Fibroblast of skin of abdomen (primary cell): ENCODE results near the gene SECISBP2.
"Not testable (repeated sequence)": the region's sequence is repeated elsewhere in the genome, so short reads cannot be mapped to it uniquely, and the experiment has no call there.

Source experiments
- DNase-seq: peaks from one replicate; pipeline ENCODE4 v3.0.0-alpha.2; 2013

SECISBP2 gene

GRCh38 chr9:89366711-89367110 is 48.4 kb downstream of the SECISBP2 start:
- no peak for DNase-seq

GRCh38 chr9:89367281-89367680 is 49.0 kb downstream of the SECISBP2 start:
- no peak for DNase-seq

GRCh38 chr9:89367726-89368437 is 49.6 kb downstream of the SECISBP2 start:
- no peak for DNase-seq

- DNase-seq: no peak
These were observed 50.2 kb downstream of the SECISBP2 start for GRCh38 chr9:89368550-89368949.

GRCh38 chr9:89368978-89369377 is 50.7 kb downstream of the SECISBP2 start:
- DNase-seq: no peak

DNA sequence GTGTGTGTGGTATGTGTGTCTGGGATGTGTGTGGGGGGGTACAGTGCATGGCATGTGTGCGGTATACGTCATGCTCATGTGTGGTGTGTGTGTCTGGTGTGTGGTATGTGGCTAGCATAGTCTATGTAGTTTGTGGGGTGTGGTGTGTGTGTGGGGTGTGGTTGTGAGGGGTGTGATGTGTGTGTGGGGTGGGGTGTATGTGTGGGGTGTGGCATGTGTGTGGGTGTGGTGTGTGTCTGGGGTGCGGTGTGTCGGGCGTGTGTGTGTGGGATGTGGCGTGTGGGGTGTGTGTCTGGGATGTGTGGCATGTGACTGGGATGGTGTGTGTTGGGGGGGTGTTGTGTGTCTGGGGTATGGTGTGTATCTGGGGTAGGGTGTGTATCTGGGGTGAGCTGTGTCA is 52.3 kb downstream of the SECISBP2 start:
- no peak for DNase-seq

DNA sequence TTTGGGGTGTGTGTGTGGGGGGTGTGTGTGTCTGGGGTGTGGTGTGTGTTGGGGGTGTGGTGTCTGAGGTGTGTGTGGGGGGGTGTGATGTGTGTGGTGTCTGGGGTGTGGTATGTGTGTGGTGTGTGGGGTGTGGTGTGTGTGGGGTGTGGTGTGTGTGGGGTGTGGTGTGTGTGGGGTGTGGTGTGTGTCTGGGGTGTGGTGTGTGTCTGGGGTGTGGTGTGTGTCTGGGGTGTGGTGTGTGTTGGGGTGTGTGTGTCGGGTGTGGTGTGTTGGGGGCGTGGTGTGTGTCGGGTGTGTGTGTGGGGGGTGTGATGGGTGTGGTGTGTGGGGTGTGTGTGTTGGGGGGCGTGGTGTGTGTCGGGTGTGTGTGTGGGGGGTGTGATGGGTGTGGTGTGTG is 53.5 kb downstream of the SECISBP2 start:
- DNase-seq: not testable (repeated sequence)

DNA sequence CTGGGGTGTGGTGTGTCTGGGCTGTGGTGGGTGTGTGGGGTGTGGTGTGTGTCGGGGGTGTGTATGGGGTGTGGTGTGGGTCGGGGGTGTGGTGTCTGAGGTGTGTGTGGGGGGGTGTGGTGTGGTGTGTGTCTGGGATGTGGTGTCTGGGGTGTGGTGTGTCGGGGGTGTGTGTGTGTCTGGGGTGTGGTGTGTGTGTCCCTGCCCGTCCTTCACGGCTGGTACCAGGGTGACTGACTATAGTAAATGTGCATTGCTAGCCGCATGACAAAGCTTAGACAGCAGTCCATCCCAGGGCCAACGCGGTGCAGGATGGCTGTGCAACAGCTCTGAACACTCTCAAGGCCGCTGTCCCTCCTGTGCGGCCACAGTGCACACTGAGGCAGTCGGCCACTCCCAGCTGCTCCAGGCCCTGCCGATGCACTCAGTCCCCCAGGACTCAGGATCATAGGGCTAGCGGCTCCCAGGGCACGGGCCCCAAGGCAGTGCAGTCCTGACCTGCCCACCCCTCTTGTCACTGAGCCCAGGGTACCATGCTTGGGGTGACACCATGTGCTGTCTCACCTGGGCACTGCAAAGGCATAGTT is 54.0 kb downstream of the SECISBP2 start:
- no peak for DNase-seq

- no peak for DNase-seq
These were observed 54.7 kb downstream of the SECISBP2 start for GRCh38 chr9:89372979-89373378.

GRCh38 chr9:89374176-89374575 is 55.9 kb downstream of the SECISBP2 start:
- peak; percentile 80 for DNase-seq

DNA sequence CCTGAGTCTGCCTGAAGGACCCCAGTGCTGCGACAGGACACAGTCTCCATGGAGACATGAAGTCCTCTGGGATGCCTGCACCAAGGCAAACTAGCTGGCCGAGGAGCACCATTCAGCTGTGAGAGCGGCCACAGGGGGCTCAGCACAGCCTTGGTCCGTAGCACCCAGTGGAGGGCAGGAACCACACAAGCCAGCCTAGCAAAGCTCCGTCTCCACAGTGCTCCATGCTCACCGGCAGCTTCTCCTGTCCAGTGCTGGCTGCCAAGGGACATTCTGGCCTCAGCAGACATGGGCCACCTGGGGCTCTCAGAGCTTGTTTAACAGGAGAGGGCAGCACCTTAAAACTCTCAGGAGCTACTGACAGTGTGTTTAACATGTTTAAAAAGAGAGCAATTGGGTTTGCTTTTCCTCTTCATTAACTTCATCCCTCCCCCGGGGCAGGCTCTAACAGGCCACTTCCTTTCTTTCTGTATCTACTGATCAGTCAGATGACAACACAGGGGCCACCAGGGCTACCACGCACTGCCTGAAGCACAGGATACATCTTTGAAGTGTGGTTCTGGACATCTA is 57.0 kb downstream of the SECISBP2 start:
- no peak for DNase-seq

DNA sequence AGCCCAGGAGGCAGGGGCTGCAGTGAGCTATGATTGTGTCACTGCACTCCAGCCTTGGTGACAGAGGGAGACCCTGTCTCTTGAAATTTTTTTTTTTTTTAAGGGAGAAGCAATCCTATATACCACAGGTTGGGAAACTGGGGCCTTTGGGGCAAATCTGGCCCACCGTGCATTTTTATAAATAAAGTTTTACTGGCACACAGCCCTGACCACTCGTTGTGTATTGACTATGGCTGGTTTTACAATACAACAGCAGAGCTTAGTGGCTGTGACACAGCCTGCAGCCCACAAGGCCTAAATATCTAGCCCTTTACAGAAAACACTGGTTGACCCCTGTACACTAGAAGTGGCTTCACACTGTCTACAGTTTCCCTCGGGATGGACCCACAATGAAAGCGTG is 58.0 kb downstream of the SECISBP2 start:
- no peak for DNase-seq

- no peak for DNase-seq
These were observed 58.5 kb downstream of the SECISBP2 start for GRCh38 chr9:89376741-89377351.

DNA sequence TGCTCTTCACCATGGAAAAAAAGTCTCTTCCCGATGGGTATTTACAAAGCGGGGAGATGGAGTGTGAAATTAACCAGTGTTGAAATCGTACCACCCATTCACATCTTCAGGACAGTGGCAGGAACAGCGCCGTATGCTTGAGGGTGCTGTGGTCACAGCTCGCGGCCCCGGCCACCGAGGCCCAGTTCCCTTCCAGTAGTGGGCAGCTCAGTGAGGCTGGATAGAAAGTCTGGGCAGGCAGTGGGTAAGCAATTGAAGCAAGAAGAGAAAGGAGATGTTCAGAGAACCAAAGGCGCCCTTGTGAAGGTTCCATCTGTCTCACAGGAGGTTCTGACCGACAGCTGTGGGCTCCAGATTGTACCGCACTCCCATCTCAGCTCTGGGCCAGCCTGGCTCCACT is 59.1 kb downstream of the SECISBP2 start:
- no peak for DNase-seq

DNA sequence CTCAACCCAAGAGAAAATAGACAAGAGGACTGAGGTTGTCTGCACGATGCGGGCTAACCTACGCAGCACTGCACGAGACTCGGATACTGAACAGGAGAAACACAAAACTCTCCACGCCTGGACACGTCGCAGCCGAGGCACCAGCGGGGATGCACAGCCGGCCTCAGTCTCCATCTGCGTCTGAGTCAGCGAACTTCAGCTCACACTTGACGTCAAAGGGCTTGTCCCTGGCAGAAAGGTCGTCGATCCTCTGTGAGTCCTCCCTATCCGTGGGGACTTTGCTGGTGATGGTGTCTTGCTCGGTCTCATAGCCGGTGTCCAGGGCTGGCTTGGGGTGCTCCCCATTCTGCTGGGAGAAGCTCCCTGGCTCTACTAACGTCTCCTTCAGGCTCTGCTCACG is 60.2 kb downstream of the SECISBP2 start:
- no peak for DNase-seq

- DNase-seq: no peak
These were observed 60.7 kb downstream of the SECISBP2 start for GRCh38 chr9:89379031-89379430.

GRCh38 chr9:89379508-89380115 is 61.3 kb downstream of the SECISBP2 start:
- no peak for DNase-seq

DNA sequence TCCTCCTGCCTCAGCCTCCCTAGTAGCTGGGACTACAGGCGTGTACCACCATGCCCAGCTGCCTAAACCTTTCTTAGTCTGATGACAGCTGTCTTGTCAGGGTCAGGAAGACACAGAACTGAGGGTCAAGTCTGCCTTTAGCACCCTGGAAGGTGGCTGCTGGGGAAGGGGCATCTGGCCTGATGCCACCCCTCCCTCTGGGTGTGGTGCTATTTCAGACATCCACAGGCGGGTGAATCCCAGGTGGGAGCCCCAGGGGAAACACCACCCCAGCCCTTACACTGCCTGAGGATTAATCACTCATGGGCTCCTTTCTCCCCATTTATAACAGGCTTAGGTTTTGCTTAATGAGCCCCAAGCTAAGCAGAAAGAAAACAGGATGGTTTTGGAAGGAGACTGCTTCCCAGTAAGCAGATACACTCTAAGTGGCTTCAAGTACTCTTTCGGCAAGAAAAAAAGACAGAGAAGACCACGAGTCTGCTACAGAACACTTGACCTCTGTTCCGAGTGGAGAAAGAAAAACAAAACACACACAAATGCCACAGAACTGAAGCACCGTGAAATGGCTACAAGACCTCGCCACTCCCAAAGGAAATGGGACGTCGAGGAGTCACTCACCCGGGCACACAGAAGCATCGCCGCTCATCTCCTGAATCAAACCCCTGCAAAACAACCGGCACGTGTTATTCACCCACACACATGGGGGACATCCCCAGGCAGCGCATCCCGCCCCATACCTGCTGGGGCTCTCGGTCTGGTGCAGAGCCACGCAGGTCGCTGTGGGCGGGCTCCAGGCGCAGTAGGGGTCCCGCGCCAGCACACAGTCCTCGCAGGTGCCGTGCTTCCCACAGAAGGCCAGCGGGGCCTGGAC is 62.4 kb downstream of the SECISBP2 start:
- no peak for DNase-seq

- no peak for DNase-seq
These were observed 63.0 kb downstream of the SECISBP2 start for GRCh38 chr9:89381308-89381609.

GRCh38 chr9:89382026-89382986 is 64.0 kb downstream of the SECISBP2 start:
- DNase-seq: no peak

DNA sequence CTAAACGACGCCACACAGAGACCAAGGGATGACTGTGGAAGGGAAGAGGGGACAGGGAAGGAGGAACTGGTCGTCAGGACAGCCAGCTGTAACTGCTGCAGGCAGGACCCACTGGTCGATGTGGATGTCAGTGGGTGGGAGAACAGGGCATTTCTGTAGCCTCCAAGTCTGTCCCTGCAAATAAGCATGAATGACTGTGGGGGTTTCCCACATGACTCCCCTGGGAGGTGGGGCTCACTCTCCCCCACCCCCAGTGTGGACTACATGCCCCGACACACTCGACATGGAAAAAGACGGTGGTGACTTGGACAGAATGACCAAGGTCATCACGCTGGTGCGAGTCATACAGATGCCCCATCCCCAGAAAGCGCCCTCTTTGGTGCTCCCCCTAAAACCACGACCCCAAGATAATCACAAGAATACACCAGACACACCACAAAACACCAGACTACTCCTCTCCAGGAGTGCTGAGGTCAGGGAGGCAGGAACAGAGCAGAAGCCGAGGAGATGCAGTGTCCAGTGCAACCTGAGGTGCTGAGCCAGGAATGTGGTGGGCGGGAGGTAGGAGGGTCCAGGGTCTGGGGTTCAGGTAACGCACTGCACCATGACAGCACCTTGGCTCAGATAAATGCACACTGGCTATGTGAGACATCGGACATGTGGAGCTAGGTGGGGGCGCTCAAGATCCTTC is 64.9 kb downstream of the SECISBP2 start:
- DNase-seq: no peak
